ENCODE measurements around the gene RNF114. TPM values are rescaled to one million over a fixed set of nuclear protein-coding genes. Genes with fewer than 3 reads are reported as not detected.
A peak's percentile ranks its signal among the peaks of the same experiment; 100 is the strongest.

Gene RNF114
- total and polyA plus RNA-seq, 12 donors: 26.9 to 201 (median 68.9) TPM

- 95 to 99% (median 95%) methylated on average over 9 to 11 of the region's 11 CpGs for WGBS, 4 donors
- H3K4me1 ChIP-seq (replicated peaks in 1 of 2): peaks cover 9 to 30% of the 10 kb centered on the region in 2 donors
- H3K36me3 ChIP-seq (replicated peaks in 1 of 2): peaks cover 0 to 48% of the 10 kb centered on the region in 2 donors
- H3K9me3 ChIP-seq (replicated peaks in 1 of 3): no peaks in the 10 kb centered on the region
- no peak overlapping the region for H3K27ac ChIP-seq
- H3K4me3 ChIP-seq: no peak overlapping the region
- no peak for DNase-seq
- no peak for TF ChIP-seq POLR2A (IDR thresholded peaks at IDR 0.05)
- no peak for TF ChIP-seq CTCF (IDR thresholded peaks at IDR 0.05)
- H3K27me3 ChIP-seq: no peaks in the 10 kb centered on the region
- intact Hi-C loops (cut with DNase I): no loop called here
Observed at GRCh38 chr20:49908258-49908565, 28.0 kb upstream of the RNF114 start.

- H3K4me3 ChIP-seq: no peak overlapping the region
- H3K9me3 ChIP-seq (replicated peaks in 1 of 3): no peaks in the 10 kb centered on the region
- H3K4me1 ChIP-seq (replicated peaks in 1 of 2): peaks cover 21 to 45% of the 10 kb centered on the region in 2 donors
- H3K27ac ChIP-seq: peak overlapping the region; percentile 26 to 88 (median 69)
- intact Hi-C loops (cut with DNase I): no loop called here
- peak in 6 of 7 donors; percentile 75 to 87 (median 76) for DNase-seq
- peaks cover 0 to 39% of the 10 kb centered on the region in 2 donors for H3K36me3 ChIP-seq (replicated peaks in 1 of 2)
- H3K27me3 ChIP-seq: no peaks in the 10 kb centered on the region
- TF ChIP-seq POLR2A (IDR thresholded peaks at IDR 0.05) (no peak), CTCF (IDR thresholded peaks at IDR 0.05) (peak in 5 of 6 experiments; percentile 46 to 61 (median 52))
- WGBS, 4 donors: 34 to 38% (median 35%) methylated on average over 28 of the region's 28 CpGs
Observed at GRCh38 chr20:49909499-49910339, 26.5 kb upstream of the RNF114 start.

- no peaks in the 10 kb centered on the region for H3K9me3 ChIP-seq (replicated peaks in 1 of 3)
- no peaks in the 10 kb centered on the region for H3K27me3 ChIP-seq
- intact Hi-C loops (cut with DNase I): no loop called here
- peaks cover 24 to 46% of the 10 kb centered on the region in 2 donors for H3K4me1 ChIP-seq (replicated peaks in 1 of 2)
- no peak overlapping the region for H3K4me3 ChIP-seq
- DNase-seq: no peak
- peaks cover 0 to 33% of the 10 kb centered on the region in 2 donors for H3K36me3 ChIP-seq (replicated peaks in 1 of 2)
- H3K27ac ChIP-seq: peak overlapping the region; percentile 26 to 88 (median 69)
- no peak for TF ChIP-seq POLR2A (IDR thresholded peaks at IDR 0.05)
- TF ChIP-seq CTCF (IDR thresholded peaks at IDR 0.05): no peak
- 49 to 63% (median 56%) methylated on average over 3 to 4 of the region's 4 CpGs for WGBS, 4 donors
Observed at GRCh38 chr20:49910340-49910706, 25.9 kb upstream of the RNF114 start.

GRCh38 chr20:49913399-49914047 lies 22.7 kb upstream of the RNF114 start:
- Histone ChIP-seq H3K4me3 (no peak overlapping the region), H3K9me3 (replicated peaks in 1 of 3) (no peaks in the 10 kb centered on the region), H3K27ac (no peak overlapping the region), H3K4me1 (replicated peaks in 1 of 2) (peaks cover 29 to 56% of the 10 kb centered on the region in 2 donors), H3K36me3 (replicated peaks in 1 of 2) (peaks cover 0 to 2% of the 10 kb centered on the region in 2 donors), H3K27me3 (no peaks in the 10 kb centered on the region)
- WGBS, 4 donors: 75 to 81% (median 79%) methylated on average over 16 of the region's 16 CpGs
- no peak for DNase-seq
- intact Hi-C loops (cut with DNase I): no loop called here
- no peak for TF ChIP-seq CTCF (IDR thresholded peaks at IDR 0.05)
